Prostate gland (tissue), 2 donors: ENCODE measurements around the gene SCLT1.

Source experiments
- CTCF ChIP-seq, 4 experiments: fragments of 200-600 bp in 2 of 4; fragments of 450-650 bp in 2 of 4; sonication (generic) in 2 of 4; IDR thresholded peaks; 1 replicate in 3 of 4; 2 replicates in 1 of 4; pipeline ENCODE4 v1.5.1; 2016 to 2019; ENCODE audit warnings: antibody characterized with exemption in 4 of 4, mild to moderate bottlenecking in 2 of 4, moderate library complexity in 2 of 4
- POLR2A ChIP-seq: fragments of 450-650 bp; IDR thresholded peaks from one replicate; pipeline ENCODE4 v1.6.1; 2016; ENCODE audit warnings: antibody characterized with exemption, mild to moderate bottlenecking
- POLR2AphosphoS5 ChIP-seq: sonication (generic); formaldehyde crosslinking; IDR thresholded peaks from one replicate; pipeline ENCODE4 v1.6.1; 2017; ENCODE audit warnings: antibody characterized with exemption

GRCh38 chr4:128924951-128925350 is 168.4 kb downstream of the SCLT1 start:
- no peak for TF ChIP-seq CTCF (IDR thresholded peaks at IDR 0.05)
- no peak for TF ChIP-seq POLR2A
- no peak for TF ChIP-seq POLR2AphosphoS5
